ENCODE results near the gene BTNL9. TPM values are rescaled to one million over a fixed set of nuclear protein-coding genes. Genes with fewer than 3 reads are reported as not detected.

The BTNL9 gene
- polyA plus RNA-seq (13.9 and 18.7 TPM in 2 replicates), polyA minus RNA-seq (8.8 and 10.1 TPM in 2 replicates)

- Histone ChIP-seq H3K79me2 (replicated peaks; ENCODE audit: insufficient read depth, low read length) (no peaks in the 10 kb centered on the region), H3F3A (ENCODE audit: insufficient read depth, low read length, poor library complexity, severe bottlenecking) (no peaks in the 10 kb centered on the region), H3K9me3 (ENCODE audit: low read length) (no peaks in the 10 kb centered on the region), H4K20me1 (ENCODE audit: insufficient read depth) (no peaks in the 10 kb centered on the region), H3K4me2 (ENCODE audit: low read length) (no peak within 1 kb of the TSS), H3K36me3 (ENCODE audit: insufficient read depth, low read length) (no peaks in the 10 kb centered on the region), H3K9ac (ENCODE audit: low read length) (no peak within 1 kb of the TSS), H2AFZ (ENCODE audit: low read depth, low read length) (no peak within 1 kb of the TSS), H3K27ac (ENCODE audit: low read length) (no peak within 1 kb of the TSS), H3K27me3 (ENCODE audit: insufficient read depth, low read depth, low read length) (no peaks in the 10 kb centered on the region), H3K4me3 (ENCODE audit: low read length) (no peak within 1 kb of the TSS), H3K9me2 (ENCODE audit: insufficient read depth, low read length) (no peaks in the 10 kb centered on the region)
- TF ChIP-seq SMC3 (conservative IDR thresholded peaks at IDR 0.05; ENCODE audit: poor library complexity): no peak
- TF ChIP-seq MXI1 (conservative IDR thresholded peaks at IDR 0.05; ENCODE audit: poor library complexity, severe bottlenecking): no peak
- TF ChIP-seq CTCF (IDR thresholded peaks at IDR 0.05; ENCODE audit: poor library complexity, severe bottlenecking): no peak
- no peak for TF ChIP-seq POLR2AphosphoS5 (IDR thresholded peaks at IDR 0.05)
- no peak for TF ChIP-seq EZH2 (IDR thresholded peaks at IDR 0.05; ENCODE audit: borderline replicate concordance, insufficient read depth, low read length, poor library complexity, severe bottlenecking)
- TF ChIP-seq, protein P1, sequence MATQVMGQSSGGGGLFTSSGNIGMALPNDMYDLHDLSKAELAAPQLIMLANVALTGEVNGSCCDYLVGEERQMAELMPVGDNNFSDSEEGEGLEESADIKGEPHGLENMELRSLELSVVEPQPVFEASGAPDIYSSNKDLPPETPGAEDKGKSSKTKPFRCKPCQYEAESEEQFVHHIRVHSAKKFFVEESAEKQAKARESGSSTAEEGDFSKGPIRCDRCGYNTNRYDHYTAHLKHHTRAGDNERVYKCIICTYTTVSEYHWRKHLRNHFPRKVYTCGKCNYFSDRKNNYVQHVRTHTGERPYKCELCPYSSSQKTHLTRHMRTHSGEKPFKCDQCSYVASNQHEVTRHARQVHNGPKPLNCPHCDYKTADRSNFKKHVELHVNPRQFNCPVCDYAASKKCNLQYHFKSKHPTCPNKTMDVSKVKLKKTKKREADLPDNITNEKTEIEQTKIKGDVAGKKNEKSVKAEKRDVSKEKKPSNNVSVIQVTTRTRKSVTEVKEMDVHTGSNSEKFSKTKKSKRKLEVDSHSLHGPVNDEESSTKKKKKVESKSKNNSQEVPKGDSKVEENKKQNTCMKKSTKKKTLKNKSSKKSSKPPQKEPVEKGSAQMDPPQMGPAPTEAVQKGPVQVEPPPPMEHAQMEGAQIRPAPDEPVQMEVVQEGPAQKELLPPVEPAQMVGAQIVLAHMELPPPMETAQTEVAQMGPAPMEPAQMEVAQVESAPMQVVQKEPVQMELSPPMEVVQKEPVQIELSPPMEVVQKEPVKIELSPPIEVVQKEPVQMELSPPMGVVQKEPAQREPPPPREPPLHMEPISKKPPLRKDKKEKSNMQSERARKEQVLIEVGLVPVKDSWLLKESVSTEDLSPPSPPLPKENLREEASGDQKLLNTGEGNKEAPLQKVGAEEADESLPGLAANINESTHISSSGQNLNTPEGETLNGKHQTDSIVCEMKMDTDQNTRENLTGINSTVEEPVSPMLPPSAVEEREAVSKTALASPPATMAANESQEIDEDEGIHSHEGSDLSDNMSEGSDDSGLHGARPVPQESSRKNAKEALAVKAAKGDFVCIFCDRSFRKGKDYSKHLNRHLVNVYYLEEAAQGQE (IDR thresholded peaks at IDR 0.05; ENCODE audit: borderline replicate concordance): no peak
- no peak for TF ChIP-seq TAF1 (IDR thresholded peaks at IDR 0.05; ENCODE audit: low read depth)
- TF ChIP-seq EP300 (conservative IDR thresholded peaks at IDR 0.05; ENCODE audit: poor library complexity, severe bottlenecking): no peak
- no peak for TF ChIP-seq RAD21 (conservative IDR thresholded peaks at IDR 0.05)
Observed at GRCh38 chr5:181039931-181040630, at the start of gene BTNL9. Gene BTNL9, plus strand, starts transcription at chr5:181040266. Its CDS starts 5,224 bp downstream, at chr5:181045490.

DNA sequence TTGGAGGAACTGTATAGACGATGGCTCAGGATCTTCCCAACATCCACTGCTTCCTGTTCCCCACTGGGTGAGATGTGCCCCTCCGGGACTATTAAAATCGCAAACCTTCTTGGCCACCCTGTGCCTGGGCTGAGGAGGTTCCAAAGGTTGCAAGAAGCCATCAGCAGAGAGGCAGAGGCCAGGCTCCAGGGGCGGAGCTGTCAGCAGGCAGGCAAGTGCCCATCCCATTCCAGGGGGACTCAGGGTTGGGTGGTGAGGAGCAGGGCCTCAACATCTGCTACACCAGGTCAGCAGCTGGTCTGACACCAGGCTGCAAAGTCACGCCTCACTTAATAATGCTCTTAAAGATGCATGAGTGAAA, 49.2 kb upstream of the BTNL9 start:
- no peaks in the 10 kb centered on the region for H3K36me3 ChIP-seq (ENCODE audit: insufficient read depth, low read length)
- H3K27me3 ChIP-seq (ENCODE audit: insufficient read depth, low read depth, low read length): no peaks in the 10 kb centered on the region
- no peak overlapping the region for H3K27ac ChIP-seq (ENCODE audit: low read length)
- H3K9ac ChIP-seq (ENCODE audit: low read length): no peak overlapping the region
- H3K79me2 ChIP-seq (replicated peaks; ENCODE audit: insufficient read depth, low read length): no peaks in the 10 kb centered on the region
- TF ChIP-seq, protein P1 (IDR thresholded peaks at IDR 0.05; ENCODE audit: borderline replicate concordance): no peak
- no peak for TF ChIP-seq POLR2AphosphoS5 (IDR thresholded peaks at IDR 0.05)
- TF ChIP-seq RAD21 (conservative IDR thresholded peaks at IDR 0.05): no peak
- no peak for TF ChIP-seq CTCF (IDR thresholded peaks at IDR 0.05; ENCODE audit: poor library complexity, severe bottlenecking)
- H3F3A ChIP-seq (ENCODE audit: insufficient read depth, low read length, poor library complexity, severe bottlenecking): no peaks in the 10 kb centered on the region
- H3K4me3 ChIP-seq (ENCODE audit: low read length): no peak overlapping the region
- H2AFZ ChIP-seq (ENCODE audit: low read depth, low read length): no peak overlapping the region
- no peak overlapping the region for H3K4me2 ChIP-seq (ENCODE audit: low read length)
- H4K20me1 ChIP-seq (ENCODE audit: insufficient read depth): no peaks in the 10 kb centered on the region
- H3K9me2 ChIP-seq (ENCODE audit: insufficient read depth, low read length): no peaks in the 10 kb centered on the region
- H3K9me3 ChIP-seq (ENCODE audit: low read length): no peaks in the 10 kb centered on the region

Measured in neural cell (in vitro differentiated cells).